NCI-H1417 (cell line): ENCODE measurements around the gene CDH23.

Experiments
- DNase-seq, 3 experiments: peaks; one replicate each; lab custom pipeline; 2025; lab: John Stamatoyannopoulos, UW

CDH23 gene

GRCh38 chr10:71622616-71623015 lies 225.9 kb downstream of the CDH23 start:
- DNase-seq, result no peak

- no peak for DNase-seq
Measured at GRCh38 chr10:71623098-71623985, 226.6 kb downstream of the CDH23 start.

- no peak for DNase-seq
Measured at GRCh38 chr10:71623986-71624291, 227.2 kb downstream of the CDH23 start.

- DNase-seq, result no peak
Measured at GRCh38 chr10:71625445-71626175, 228.9 kb downstream of the CDH23 start.

- DNase-seq, result no peak
Measured at GRCh38 chr10:71627230-71627939, 230.7 kb downstream of the CDH23 start.

- no peak for DNase-seq
Measured at GRCh38 chr10:71627956-71628355, 231.2 kb downstream of the CDH23 start.

GRCh38 chr10:71629131-71629530 lies 232.4 kb downstream of the CDH23 start:
- DNase-seq, result no peak

GRCh38 chr10:71630168-71630567 lies 233.4 kb downstream of the CDH23 start:
- DNase-seq, result no peak

GRCh38 chr10:71631007-71631861 lies 234.5 kb downstream of the CDH23 start:
- no peak for DNase-seq

- peak in 1 of 3 experiments; percentile 3 for DNase-seq
Measured at GRCh38 chr10:71632200-71632820, 235.6 kb downstream of the CDH23 start.

- DNase-seq, result no peak
Measured at GRCh38 chr10:71632896-71633600, 236.3 kb downstream of the CDH23 start.

- no peak for DNase-seq
Measured at GRCh38 chr10:71633920-71634319, 237.2 kb downstream of the CDH23 start.

GRCh38 chr10:71634531-71635164 lies 237.9 kb downstream of the CDH23 start:
- DNase-seq, result no peak

GRCh38 chr10:71635251-71635866 lies 238.6 kb downstream of the CDH23 start:
- DNase-seq, result no peak

GRCh38 chr10:71635867-71636266 lies 239.1 kb downstream of the CDH23 start:
- no peak for DNase-seq

- DNase-seq, result no peak
Measured at GRCh38 chr10:71636588-71636987, 239.9 kb downstream of the CDH23 start.

- no peak for DNase-seq
Measured at GRCh38 chr10:71637305-71637704, 240.6 kb downstream of the CDH23 start.

- peak in 1 of 3 experiments; percentile 11 for DNase-seq
Measured at GRCh38 chr10:71638064-71638821, 241.5 kb downstream of the CDH23 start.
